Panc1 (cell line): ENCODE measurements around the gene DDC. TPM values are rescaled to one million over a fixed set of nuclear protein-coding genes. Genes with fewer than 3 reads are reported as not detected.

ENCODE experiments used
- ATAC-seq: fragments of 200-7000 bp; cut with Tn5 transposase; 2 replicates; pipeline ENCODE4 v1.9.1; 2020; ENCODE audit warnings: mild to moderate bottlenecking, moderate library complexity
- BruUV-seq: library from RNA; stranded (reverse); fragments of 400-500 nt; replicated peaks from 2 replicates; lab custom pipeline; 2021; lab: Mats Ljungman, UMichigan
- CTCF ChIA-PET: fragments of 300-600 bp; sonication (Branson Sonifier 250); formaldehyde crosslinking; loops from one replicate; lab custom pipeline; 2022; ENCODE audit warnings: antibody characterized with exemption; lab: Charles Lee
- POLR2A ChIA-PET: fragments of 300-600 bp; sonication (Branson Sonifier 250); formaldehyde crosslinking; loops from one replicate; lab custom pipeline; 2022; ENCODE audit warnings: antibody characterized with exemption; lab: Charles Lee
- DNase-seq: peaks from one replicate; pipeline ENCODE4 v3.0.0-alpha.2; 2010; ENCODE audit warnings: low read depth, low spot score
- H3K27ac ChIP-seq: 2 replicates; pipeline ENCODE4 v1.5.1; 2011; ENCODE audit warnings: mild to moderate bottlenecking, low read length, inconsistent platforms
- H3K27me3 ChIP-seq: fragments of 200-500 bp; sonication (Bioruptor generic); 2 replicates; pipeline ENCODE4 v1.6.0; 2014; ENCODE audit warnings: low read length, inconsistent platforms; ENCODE audit not compliant: control insufficient read depth, insufficient read depth
- H3K36me3 ChIP-seq: fragments of 200-500 bp; sonication (Bioruptor generic); 2 replicates; pipeline ENCODE4 v1.5.1; 2014; ENCODE audit warnings: inconsistent platforms, mild to moderate bottlenecking, low read length, moderate library complexity; ENCODE audit not compliant: control insufficient read depth, insufficient read depth
- H3K4me1 ChIP-seq: 2 replicates; pipeline ENCODE4 v1.5.1; 2011; ENCODE audit warnings: inconsistent platforms, mild to moderate bottlenecking, low read length, moderate library complexity; ENCODE audit not compliant: control insufficient read depth, insufficient read depth
- H3K4me3 ChIP-seq, 2 experiments: 2 replicates each; pipeline ENCODE4 v1.5.1; 2011 to 2012; ENCODE audit warnings: low read depth in 2 of 2, low read length in 2 of 2, mild to moderate bottlenecking in 2 of 2, inconsistent platforms in 1 of 2, moderate library complexity in 1 of 2
- H3K9me3 ChIP-seq: fragments of 200-500 bp; sonication (Bioruptor generic); 2 replicates; pipeline ENCODE4 v1.5.1; 2014; ENCODE audit warnings: low read depth, mild to moderate bottlenecking, inconsistent platforms, low read length, moderate library complexity; ENCODE audit not compliant: control insufficient read depth, insufficient read depth
- POLR2AphosphoS5 ChIP-seq: IDR thresholded peaks from 2 replicates; pipeline ENCODE4 v1.6.1; 2012; ENCODE audit warnings: mild to moderate bottlenecking, low read depth, low read length, moderate library complexity
- SIN3A ChIP-seq: IDR thresholded peaks from 2 replicates; pipeline ENCODE4 v1.6.1; 2012; ENCODE audit warnings: low read depth, mild to moderate bottlenecking, low read length, moderate library complexity, borderline replicate concordance; ENCODE audit not compliant: insufficient read depth
- TCF7L2 ChIP-seq: IDR thresholded peaks from 2 replicates; pipeline ENCODE4 v1.6.1; 2011; ENCODE audit warnings: mild to moderate bottlenecking, low read depth, low read length, inconsistent platforms
- in situ Hi-C: cut with HindIII; loops from 2 replicates; pipeline ENCODE4 v1.10.0; 2016; ENCODE audit warnings: low sequenced_read_pairs, low pct_unique_long_range_greater_than_20kb
- intact Hi-C: fragments of 100-400 bp; cut with micrococcal nuclease; formaldehyde crosslinking; loops from one replicate; pipeline ENCODE4 v1.10.0; 2022; ENCODE audit not compliant: unreplicated experiment
- total RNA-seq: library from RNA; stranded (reverse); gene quantifications from one replicate; pipeline ENCODE4 v1.2.1, GENCODE V29; 2021; ENCODE audit not compliant: unreplicated experiment
- TF ChIP-seq, protein P1 (sequence below), 2 experiments: IDR thresholded peaks; 2 replicates each; pipeline ENCODE4 v1.6.1; 2011 to 2012; ENCODE audit warnings: low read depth in 2 of 2, control low read depth in 1 of 2, low read length in 1 of 2, mild to moderate bottlenecking in 1 of 2, moderate library complexity in 1 of 2; ENCODE audit not compliant: insufficient read depth in 1 of 2
- TF ChIP-seq, protein P2 (sequence below): fragments of 450-650 bp; IDR thresholded peaks from 2 replicates; pipeline ENCODE4 v1.5.1; 2017; ENCODE audit warnings: mild to moderate bottlenecking

DDC gene
- total RNA-seq, 1 experiment from 2014 or later, result not detected

DNA sequence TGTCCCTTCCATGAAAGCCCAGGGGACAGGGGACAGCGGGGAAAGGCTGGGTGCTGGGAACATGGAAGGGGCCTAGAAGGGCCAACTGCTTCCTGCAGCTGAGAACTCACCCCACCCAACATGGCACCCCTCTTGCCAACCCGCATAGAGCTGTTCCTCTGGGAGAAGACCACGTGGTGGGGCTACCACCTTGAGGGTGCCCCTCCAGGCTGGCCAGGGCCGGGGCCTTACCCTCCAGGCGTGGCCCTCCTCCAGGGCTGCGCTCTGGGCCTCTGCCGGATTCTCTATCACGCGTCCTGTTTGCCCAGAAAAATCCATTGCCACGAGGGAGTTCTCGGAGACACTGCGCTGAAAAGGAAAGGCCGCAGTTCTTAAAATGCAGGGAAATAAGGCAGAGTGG lies 39.9 kb upstream of the DDC start:
- in situ Hi-C loops (no loop called here), intact Hi-C loops (no loop called here)
- POLR2A ChIA-PET, result no interaction called here
- H3K27ac ChIP-seq, result no peak overlapping the region
- no peaks in the 10 kb centered on the region for H3K36me3 ChIP-seq
- H3K27me3 ChIP-seq, result no peaks in the 10 kb centered on the region
- H3K9me3 ChIP-seq, result no peaks in the 10 kb centered on the region
- CTCF ChIA-PET, result no interaction called here
- no peaks in the 10 kb centered on the region; the same call in 1 of the 2 replicates for H3K4me1 ChIP-seq
- DNase-seq, result no peak
- no TSS peak for BruUV-seq
- TF ChIP-seq, protein P1, sequence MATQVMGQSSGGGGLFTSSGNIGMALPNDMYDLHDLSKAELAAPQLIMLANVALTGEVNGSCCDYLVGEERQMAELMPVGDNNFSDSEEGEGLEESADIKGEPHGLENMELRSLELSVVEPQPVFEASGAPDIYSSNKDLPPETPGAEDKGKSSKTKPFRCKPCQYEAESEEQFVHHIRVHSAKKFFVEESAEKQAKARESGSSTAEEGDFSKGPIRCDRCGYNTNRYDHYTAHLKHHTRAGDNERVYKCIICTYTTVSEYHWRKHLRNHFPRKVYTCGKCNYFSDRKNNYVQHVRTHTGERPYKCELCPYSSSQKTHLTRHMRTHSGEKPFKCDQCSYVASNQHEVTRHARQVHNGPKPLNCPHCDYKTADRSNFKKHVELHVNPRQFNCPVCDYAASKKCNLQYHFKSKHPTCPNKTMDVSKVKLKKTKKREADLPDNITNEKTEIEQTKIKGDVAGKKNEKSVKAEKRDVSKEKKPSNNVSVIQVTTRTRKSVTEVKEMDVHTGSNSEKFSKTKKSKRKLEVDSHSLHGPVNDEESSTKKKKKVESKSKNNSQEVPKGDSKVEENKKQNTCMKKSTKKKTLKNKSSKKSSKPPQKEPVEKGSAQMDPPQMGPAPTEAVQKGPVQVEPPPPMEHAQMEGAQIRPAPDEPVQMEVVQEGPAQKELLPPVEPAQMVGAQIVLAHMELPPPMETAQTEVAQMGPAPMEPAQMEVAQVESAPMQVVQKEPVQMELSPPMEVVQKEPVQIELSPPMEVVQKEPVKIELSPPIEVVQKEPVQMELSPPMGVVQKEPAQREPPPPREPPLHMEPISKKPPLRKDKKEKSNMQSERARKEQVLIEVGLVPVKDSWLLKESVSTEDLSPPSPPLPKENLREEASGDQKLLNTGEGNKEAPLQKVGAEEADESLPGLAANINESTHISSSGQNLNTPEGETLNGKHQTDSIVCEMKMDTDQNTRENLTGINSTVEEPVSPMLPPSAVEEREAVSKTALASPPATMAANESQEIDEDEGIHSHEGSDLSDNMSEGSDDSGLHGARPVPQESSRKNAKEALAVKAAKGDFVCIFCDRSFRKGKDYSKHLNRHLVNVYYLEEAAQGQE (IDR thresholded peaks at IDR 0.05; ENCODE audit: insufficient read depth in 1 of 2, low read depth in 2 of 2, low read length in 1 of 2), result no peak
- no peak for TF ChIP-seq TCF7L2
- TF ChIP-seq, protein P2, sequence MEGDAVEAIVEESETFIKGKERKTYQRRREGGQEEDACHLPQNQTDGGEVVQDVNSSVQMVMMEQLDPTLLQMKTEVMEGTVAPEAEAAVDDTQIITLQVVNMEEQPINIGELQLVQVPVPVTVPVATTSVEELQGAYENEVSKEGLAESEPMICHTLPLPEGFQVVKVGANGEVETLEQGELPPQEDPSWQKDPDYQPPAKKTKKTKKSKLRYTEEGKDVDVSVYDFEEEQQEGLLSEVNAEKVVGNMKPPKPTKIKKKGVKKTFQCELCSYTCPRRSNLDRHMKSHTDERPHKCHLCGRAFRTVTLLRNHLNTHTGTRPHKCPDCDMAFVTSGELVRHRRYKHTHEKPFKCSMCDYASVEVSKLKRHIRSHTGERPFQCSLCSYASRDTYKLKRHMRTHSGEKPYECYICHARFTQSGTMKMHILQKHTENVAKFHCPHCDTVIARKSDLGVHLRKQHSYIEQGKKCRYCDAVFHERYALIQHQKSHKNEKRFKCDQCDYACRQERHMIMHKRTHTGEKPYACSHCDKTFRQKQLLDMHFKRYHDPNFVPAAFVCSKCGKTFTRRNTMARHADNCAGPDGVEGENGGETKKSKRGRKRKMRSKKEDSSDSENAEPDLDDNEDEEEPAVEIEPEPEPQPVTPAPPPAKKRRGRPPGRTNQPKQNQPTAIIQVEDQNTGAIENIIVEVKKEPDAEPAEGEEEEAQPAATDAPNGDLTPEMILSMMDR, result no peak
- TF ChIP-seq POLR2AphosphoS5, result no peak
- TF ChIP-seq SIN3A, result no peak
- H3K4me3 ChIP-seq, result no peak overlapping the region
- no peak for ATAC-seq

DNA sequence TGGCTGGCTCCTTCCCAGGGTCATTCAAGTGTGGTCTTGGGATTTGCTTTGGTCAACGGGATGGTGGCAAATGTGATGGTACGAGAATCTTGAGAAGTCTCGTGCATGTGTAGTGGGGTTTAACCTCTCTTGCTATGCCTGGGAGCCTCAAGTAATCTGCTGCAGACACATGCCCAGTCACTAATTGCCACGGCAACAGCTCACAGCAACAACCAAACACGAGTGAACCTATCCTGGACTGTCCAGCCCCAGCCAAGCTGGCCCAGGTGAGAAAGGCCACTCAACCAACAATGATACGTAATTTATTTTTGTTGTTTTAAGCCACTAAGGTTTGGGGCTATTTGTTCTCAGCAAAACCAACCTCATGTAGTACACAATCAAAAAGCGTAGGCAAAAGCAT lies 38.1 kb upstream of the DDC start:
- POLR2A ChIA-PET, result no interaction called here
- no TSS peak for BruUV-seq

More for the DNA sequence above, 38.1 kb upstream of the DDC start:
- in situ Hi-C loops (no loop called here), intact Hi-C loops (no loop called here)
- CTCF ChIA-PET, result no interaction called here
- H3K4me1 ChIP-seq, result no peaks in the 10 kb centered on the region; the same call in 1 of the 2 replicates
- TF ChIP-seq, protein P2, result no peak
- no peak for TF ChIP-seq SIN3A
- TF ChIP-seq POLR2AphosphoS5, result no peak
- no peak for TF ChIP-seq TCF7L2
- TF ChIP-seq, protein P1 (IDR thresholded peaks at IDR 0.05; ENCODE audit: insufficient read depth in 1 of 2, low read depth in 2 of 2, low read length in 1 of 2), result no peak
- ATAC-seq (no peak), DNase-seq (no peak)
- H3K36me3 ChIP-seq, result no peaks in the 10 kb centered on the region
- no peak overlapping the region for H3K4me3 ChIP-seq
- no peak overlapping the region for H3K27ac ChIP-seq
- no peaks in the 10 kb centered on the region for H3K27me3 ChIP-seq
- H3K9me3 ChIP-seq, result no peaks in the 10 kb centered on the region
